ENCODE results near the gene STK11IP.

STK11IP gene

DNA sequence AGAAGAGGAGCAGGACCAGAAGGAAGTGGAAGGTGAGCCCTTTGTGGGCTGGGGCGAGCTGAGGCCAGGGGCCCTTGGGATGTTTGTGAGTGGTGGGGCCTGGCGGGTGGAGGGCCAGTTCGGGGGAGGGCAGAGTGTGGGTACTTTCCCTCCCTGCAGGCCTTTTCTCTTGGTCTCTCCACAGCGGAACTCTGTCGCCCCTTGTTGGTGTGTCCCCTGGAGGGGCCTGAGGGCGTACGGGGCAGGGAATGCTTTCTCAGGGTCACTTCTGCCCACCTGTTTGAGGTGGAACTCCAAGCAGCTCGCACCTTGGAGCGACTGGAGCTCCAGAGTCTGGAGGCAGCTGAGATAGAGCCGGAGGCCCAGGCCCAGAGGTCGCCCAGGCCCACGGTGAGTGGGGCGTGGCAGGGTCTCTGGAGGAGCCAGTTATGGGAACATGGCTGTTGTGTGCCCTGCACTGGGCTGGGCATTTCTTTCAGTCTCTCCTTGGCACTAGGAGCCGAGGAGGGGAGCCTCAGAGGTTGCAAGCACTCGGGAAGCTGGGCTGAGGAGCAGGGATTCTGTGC lies 10.8 kb downstream of the STK11IP start:
- no peak overlapping the region for H3K4me3 ChIP-seq (ENCODE audit: insufficient read depth, low read depth, low read length)
- H3K4me1 ChIP-seq (ENCODE audit: control insufficient read depth, insufficient read depth, low read length): no peaks in the 10 kb centered on the region
- no peaks in the 10 kb centered on the region for H3K27me3 ChIP-seq (ENCODE audit: control insufficient read depth, insufficient read depth, low read length, poor library complexity, severe bottlenecking)
- H3K27ac ChIP-seq (ENCODE audit: insufficient read depth, low read depth, low read length, poor library complexity, severe bottlenecking): no peak overlapping the region
- no peaks in the 10 kb centered on the region for H3K36me3 ChIP-seq (ENCODE audit: control insufficient read depth, insufficient read depth, low read length)
- no peaks in the 10 kb centered on the region for H3K9me3 ChIP-seq (ENCODE audit: control insufficient read depth, low read length)
- WGBS, 2 experiments: 86 to 88% methylated on average over 15 of the region's 15 CpGs

DNA sequence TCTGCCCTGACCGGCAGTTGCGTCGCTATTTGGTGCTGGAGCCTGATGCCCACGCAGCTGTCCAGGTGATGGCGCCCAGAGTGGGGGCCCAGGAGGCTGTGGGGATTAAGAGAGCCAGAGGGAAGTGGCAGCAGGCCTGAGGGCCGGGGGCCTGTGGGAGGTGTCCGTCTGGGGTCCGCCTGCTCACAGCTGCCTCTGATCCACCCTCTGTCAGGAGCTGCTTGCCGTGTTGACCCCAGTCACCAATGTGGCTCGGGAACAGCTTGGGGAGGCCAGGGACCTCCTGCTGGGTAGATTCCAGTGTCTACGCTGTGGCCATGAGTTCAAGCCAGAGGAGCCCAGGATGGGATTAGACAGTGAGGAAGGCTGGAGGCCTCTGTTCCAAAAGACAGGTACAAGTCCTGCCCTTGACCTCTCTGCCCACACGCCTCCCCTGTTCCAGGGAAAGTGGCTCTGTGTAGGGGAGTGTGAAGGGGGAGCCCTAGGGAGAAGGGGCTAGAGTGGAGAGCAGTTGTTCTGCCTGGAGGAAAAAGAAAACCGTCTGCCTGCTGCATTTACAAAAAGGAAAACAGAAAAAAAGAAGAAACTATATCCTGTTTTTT lies 11.6 kb downstream of the STK11IP start:
- Histone ChIP-seq H3K36me3 (ENCODE audit: control insufficient read depth, insufficient read depth, low read length) (no peaks in the 10 kb centered on the region), H3K27ac (ENCODE audit: insufficient read depth, low read depth, low read length, poor library complexity, severe bottlenecking) (no peak overlapping the region), H3K27me3 (ENCODE audit: control insufficient read depth, insufficient read depth, low read length, poor library complexity, severe bottlenecking) (no peaks in the 10 kb centered on the region), H3K4me1 (ENCODE audit: control insufficient read depth, insufficient read depth, low read length) (no peaks in the 10 kb centered on the region), H3K9me3 (ENCODE audit: control insufficient read depth, low read length) (no peaks in the 10 kb centered on the region), H3K4me3 (ENCODE audit: insufficient read depth, low read depth, low read length) (no peak overlapping the region)
- WGBS, 2 experiments: 91 to 94% methylated on average over 13 of the region's 13 CpGs

DNA sequence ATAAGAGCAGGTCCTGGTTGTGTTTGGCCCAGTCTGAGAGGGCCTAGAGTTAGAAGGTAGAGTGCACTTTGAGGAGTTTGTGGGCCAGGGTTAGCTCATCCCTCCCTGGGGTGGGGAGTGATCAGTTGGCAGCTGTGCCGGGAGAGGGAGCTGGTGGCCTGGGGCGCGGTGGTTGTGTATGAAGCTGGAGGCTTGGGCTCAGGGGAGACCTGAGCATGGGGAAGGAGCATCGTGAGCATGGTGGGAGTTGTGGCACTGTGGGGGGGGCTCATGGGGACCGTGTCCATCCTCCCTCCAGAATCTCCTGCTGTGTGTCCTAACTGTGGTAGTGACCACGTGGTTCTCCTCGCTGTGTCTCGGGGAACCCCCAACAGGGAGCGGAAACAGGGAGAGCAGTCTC lies 13.6 kb downstream of the STK11IP start:
- Histone ChIP-seq H3K4me1 (ENCODE audit: control insufficient read depth, insufficient read depth, low read length) (no peaks in the 10 kb centered on the region), H3K4me3 (ENCODE audit: insufficient read depth, low read depth, low read length) (no peak overlapping the region), H3K9me3 (ENCODE audit: control insufficient read depth, low read length) (no peaks in the 10 kb centered on the region), H3K36me3 (ENCODE audit: control insufficient read depth, insufficient read depth, low read length) (no peaks in the 10 kb centered on the region), H3K27ac (ENCODE audit: insufficient read depth, low read depth, low read length, poor library complexity, severe bottlenecking) (no peak overlapping the region), H3K27me3 (ENCODE audit: control insufficient read depth, insufficient read depth, low read length, poor library complexity, severe bottlenecking) (no peaks in the 10 kb centered on the region)
- WGBS, 2 experiments: 93 to 97% methylated on average over 9 of the region's 9 CpGs

DNA sequence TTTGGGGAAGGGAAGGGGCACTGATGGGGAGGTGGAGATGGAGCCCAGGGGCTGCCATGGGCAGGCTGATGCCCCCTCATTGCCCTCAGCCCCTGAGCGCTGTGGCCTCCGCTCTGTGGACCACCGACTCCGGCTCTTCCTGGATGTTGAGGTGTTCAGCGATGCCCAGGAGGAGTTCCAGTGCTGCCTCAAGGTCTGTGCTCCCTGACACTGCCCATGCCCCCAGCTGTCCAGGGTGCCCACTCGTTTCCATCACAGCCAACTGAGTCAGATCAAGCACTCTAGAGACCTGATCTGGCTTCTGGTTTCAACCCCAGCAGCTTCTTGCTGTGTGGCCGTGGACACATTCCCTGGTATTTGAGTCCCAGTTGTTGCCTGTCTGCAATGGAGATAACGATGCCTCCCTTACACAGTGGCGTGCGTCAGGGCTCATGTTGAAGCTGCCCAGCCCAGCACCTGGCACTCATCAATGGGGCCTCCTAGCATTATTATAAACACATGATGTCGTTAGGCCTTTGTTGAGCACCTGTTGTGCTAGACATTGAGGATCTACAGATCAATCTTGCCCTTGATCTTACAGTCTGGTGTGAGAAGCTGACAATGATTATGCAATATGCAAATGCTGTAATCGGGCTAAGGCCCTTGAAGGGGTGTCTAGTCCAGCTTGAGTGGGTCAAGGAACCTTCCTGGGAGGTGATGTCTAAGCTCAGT lies 14.4 kb downstream of the STK11IP start:
- 86 to 87% methylated on average over 12 of the region's 12 CpGs for whole genome bisulfite sequencing, 2 experiments
- H3K9me3 ChIP-seq (ENCODE audit: control insufficient read depth, low read length): no peaks in the 10 kb centered on the region

DNA sequence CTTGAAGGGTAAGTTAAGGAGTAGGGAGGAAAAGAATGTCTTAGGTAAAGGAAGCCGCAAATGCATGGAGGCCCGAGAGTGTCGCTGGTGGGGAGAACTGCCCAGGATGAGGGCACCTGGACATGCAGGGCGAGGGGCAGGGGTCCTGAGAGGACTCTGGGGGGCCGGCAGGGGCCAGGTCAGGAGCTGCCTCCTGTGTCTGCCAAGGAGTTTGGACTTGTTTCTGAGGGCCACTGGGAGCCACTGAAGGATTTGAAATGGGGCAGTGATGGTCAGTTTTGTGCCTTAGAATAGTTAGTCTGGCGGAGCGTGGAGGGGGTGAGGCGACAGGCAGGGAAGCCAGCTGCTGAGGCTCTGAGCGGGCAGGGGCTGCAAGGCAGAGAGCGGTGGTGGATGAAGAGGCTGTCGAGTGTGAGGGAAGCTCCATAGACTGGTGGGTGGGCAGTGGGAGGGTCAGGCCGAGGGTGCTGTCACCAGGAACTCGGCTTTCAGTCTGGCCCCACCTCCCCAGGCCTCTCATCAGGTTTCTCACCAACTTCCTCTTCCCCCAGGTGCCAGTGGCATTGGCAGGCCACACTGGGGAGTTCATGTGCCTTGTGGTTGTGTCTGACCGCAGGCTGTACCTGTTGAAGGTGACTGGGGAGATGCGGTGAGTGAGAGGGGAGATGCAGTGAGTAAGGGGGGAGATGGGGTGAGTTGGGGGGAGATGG lies 15.1 kb downstream of the STK11IP start:
- H3K4me1 ChIP-seq (ENCODE audit: control insufficient read depth, insufficient read depth, low read length): no peaks in the 10 kb centered on the region
- no peaks in the 10 kb centered on the region for H3K9me3 ChIP-seq (ENCODE audit: control insufficient read depth, low read length)
- H3K36me3 ChIP-seq (ENCODE audit: control insufficient read depth, insufficient read depth, low read length): no peaks in the 10 kb centered on the region
- no peak overlapping the region for H3K4me3 ChIP-seq (ENCODE audit: insufficient read depth, low read depth, low read length)
- WGBS, 2 experiments: 88 to 91% methylated on average over 13 to 15 of the region's 15 CpGs
- no peak overlapping the region for H3K27ac ChIP-seq (ENCODE audit: insufficient read depth, low read depth, low read length, poor library complexity, severe bottlenecking)
- H3K27me3 ChIP-seq (ENCODE audit: control insufficient read depth, insufficient read depth, low read length, poor library complexity, severe bottlenecking): no peaks in the 10 kb centered on the region

More for the DNA sequence above, 14.4 kb downstream of the STK11IP start:
- Histone ChIP-seq H3K4me1 (ENCODE audit: control insufficient read depth, insufficient read depth, low read length) (no peaks in the 10 kb centered on the region), H3K27ac (ENCODE audit: insufficient read depth, low read depth, low read length, poor library complexity, severe bottlenecking) (no peak overlapping the region), H3K4me3 (ENCODE audit: insufficient read depth, low read depth, low read length) (no peak overlapping the region), H3K36me3 (ENCODE audit: control insufficient read depth, insufficient read depth, low read length) (no peaks in the 10 kb centered on the region), H3K27me3 (ENCODE audit: control insufficient read depth, insufficient read depth, low read length, poor library complexity, severe bottlenecking) (no peaks in the 10 kb centered on the region)

DNA sequence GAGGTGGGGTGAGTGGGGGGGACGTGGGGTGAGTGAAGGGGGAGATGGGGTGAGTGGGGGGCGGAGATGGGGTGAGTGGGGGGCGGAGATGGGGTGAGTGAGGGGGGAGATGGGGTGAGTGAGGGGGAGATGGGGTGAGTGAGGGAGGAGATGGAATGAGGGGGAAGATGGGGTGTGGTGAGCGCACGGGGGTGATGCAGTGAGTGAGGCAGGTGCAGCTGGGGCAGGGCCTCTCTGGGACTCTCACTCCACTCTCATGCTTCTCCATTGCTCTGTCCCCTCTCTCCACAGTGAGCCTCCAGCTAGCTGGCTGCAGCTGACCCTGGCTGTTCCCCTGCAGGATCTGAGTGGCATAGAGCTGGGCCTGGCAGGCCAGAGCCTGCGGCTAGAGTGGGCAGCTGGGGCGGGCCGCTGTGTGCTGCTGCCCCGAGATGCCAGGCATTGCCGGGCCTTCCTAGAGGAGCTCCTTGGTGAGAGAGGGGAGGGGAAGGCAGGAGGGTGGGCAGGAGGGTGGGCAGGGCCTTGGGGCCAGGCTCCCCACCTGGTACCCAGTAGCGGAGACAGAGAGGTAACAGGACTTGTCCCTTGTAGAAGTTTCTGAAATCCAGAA lies 15.9 kb downstream of the STK11IP start:
- Histone ChIP-seq H3K36me3 (ENCODE audit: control insufficient read depth, insufficient read depth, low read length) (no peaks in the 10 kb centered on the region), H3K4me3 (ENCODE audit: insufficient read depth, low read depth, low read length) (no peak overlapping the region)
- 96% methylated on average over 9 to 10 of the region's 11 CpGs for WGBS, 2 experiments

DNA sequence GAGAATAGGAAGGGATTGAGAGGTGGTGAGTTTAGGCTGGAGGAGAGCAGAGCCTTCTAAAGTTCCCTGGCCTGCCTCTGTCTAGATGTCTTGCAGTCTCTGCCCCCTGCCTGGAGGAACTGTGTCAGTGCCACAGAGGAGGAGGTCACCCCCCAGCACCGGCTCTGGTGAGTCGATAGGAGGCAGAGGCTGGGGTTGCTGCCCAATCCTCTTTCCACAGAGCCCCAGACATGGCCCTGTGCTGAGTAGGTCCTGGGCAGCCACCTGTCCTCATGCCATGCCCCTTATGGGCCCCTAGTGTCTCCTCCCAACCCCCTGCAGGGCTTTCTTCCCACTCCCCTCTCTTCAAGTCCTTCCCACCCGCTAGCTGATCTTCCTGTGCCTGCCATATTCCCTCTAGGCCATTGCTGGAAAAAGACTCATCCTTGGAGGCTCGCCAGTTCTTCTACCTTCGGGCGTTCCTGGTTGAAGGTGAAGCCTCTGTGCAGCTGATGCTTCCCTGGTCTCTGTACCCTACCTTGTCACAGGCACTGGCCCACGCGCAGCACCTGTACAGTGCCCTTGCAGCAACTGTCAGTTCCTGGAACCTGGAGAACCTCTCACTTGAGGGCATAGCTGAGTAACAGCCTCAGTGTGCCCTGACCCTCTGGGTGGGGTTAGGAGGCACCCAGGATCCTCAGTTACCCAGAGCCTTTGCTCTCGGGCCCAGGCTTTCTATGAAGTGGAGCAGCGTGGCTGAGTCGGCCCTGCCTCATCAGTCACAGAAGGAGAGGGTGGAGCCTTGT lies 16.6 kb downstream of the STK11IP start:
- H3K9me3 ChIP-seq (ENCODE audit: control insufficient read depth, low read length): no peaks in the 10 kb centered on the region
- 94% methylated on average over 11 of the region's 11 CpGs for WGBS, 2 experiments
- no peaks in the 10 kb centered on the region for H3K36me3 ChIP-seq (ENCODE audit: control insufficient read depth, insufficient read depth, low read length)
- H3K4me3 ChIP-seq (ENCODE audit: insufficient read depth, low read depth, low read length): no peak overlapping the region
- no peaks in the 10 kb centered on the region for H3K4me1 ChIP-seq (ENCODE audit: control insufficient read depth, insufficient read depth, low read length)
- H3K27me3 ChIP-seq (ENCODE audit: control insufficient read depth, insufficient read depth, low read length, poor library complexity, severe bottlenecking): no peaks in the 10 kb centered on the region
- no peak overlapping the region for H3K27ac ChIP-seq (ENCODE audit: insufficient read depth, low read depth, low read length, poor library complexity, severe bottlenecking)

More for the DNA sequence above, 15.9 kb downstream of the STK11IP start:
- H3K27me3 ChIP-seq (ENCODE audit: control insufficient read depth, insufficient read depth, low read length, poor library complexity, severe bottlenecking): no peaks in the 10 kb centered on the region
- no peak overlapping the region for H3K27ac ChIP-seq (ENCODE audit: insufficient read depth, low read depth, low read length, poor library complexity, severe bottlenecking)
- H3K4me1 ChIP-seq (ENCODE audit: control insufficient read depth, insufficient read depth, low read length): no peaks in the 10 kb centered on the region
- H3K9me3 ChIP-seq (ENCODE audit: control insufficient read depth, low read length): no peaks in the 10 kb centered on the region

DNA sequence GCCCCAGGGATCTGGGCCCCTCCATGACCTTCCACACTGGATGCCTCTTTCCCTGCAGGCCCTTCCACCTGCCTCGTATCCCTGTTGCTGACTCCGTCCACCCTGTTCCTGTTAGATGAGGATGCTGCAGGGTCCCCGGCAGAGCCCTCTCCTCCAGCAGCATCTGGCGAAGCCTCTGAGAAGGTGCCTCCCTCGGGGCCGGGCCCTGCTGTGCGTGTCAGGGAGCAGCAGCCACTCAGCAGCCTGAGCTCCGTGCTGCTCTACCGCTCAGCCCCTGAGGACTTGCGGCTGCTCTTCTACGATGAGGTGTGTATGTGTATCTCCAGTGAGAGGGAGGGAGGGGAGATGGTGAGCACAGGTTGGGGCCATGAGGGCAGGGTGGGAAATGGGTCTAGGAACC lies 17.4 kb downstream of the STK11IP start:
- no peaks in the 10 kb centered on the region for H3K9me3 ChIP-seq (ENCODE audit: control insufficient read depth, low read length)
- WGBS, 2 experiments: 94 to 95% methylated on average over 11 of the region's 11 CpGs
- H3K4me1 ChIP-seq (ENCODE audit: control insufficient read depth, insufficient read depth, low read length): no peaks in the 10 kb centered on the region
- H3K27ac ChIP-seq (ENCODE audit: insufficient read depth, low read depth, low read length, poor library complexity, severe bottlenecking): no peak overlapping the region
- no peaks in the 10 kb centered on the region for H3K36me3 ChIP-seq (ENCODE audit: control insufficient read depth, insufficient read depth, low read length)
- no peaks in the 10 kb centered on the region for H3K27me3 ChIP-seq (ENCODE audit: control insufficient read depth, insufficient read depth, low read length, poor library complexity, severe bottlenecking)
- H3K4me3 ChIP-seq (ENCODE audit: insufficient read depth, low read depth, low read length): no peak overlapping the region

DNA sequence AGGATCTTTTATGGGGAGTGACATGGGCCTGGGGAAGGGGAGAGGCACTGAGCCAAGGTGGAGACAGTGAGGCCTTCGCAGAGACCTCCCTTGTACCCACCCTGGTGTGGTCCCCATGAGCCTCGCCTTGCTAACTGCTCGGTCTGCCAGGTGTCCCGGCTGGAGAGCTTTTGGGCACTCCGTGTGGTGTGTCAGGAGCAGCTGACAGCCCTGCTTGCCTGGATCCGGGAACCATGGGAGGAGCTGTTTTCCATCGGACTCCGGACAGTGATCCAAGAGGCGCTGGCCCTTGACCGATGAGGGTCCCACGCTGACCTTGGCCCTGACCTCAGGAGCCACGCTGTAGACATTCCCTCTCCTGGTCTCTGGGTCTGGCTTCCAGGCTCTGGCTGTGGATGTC lies 18.2 kb downstream of the STK11IP start:
- Histone ChIP-seq H3K27ac (ENCODE audit: insufficient read depth, low read depth, low read length, poor library complexity, severe bottlenecking) (no peak overlapping the region), H3K27me3 (ENCODE audit: control insufficient read depth, insufficient read depth, low read length, poor library complexity, severe bottlenecking) (no peaks in the 10 kb centered on the region), H3K36me3 (ENCODE audit: control insufficient read depth, insufficient read depth, low read length) (no peaks in the 10 kb centered on the region), H3K4me1 (ENCODE audit: control insufficient read depth, insufficient read depth, low read length) (no peaks in the 10 kb centered on the region), H3K9me3 (ENCODE audit: control insufficient read depth, low read length) (no peaks in the 10 kb centered on the region), H3K4me3 (ENCODE audit: insufficient read depth, low read depth, low read length) (no peak overlapping the region)
- 87 to 88% methylated on average over 12 of the region's 12 CpGs for WGBS, 2 experiments
